B cell (primary cell): ENCODE data around the gene POU2F3. TPM values are rescaled to one million over a fixed set of nuclear protein-coding genes. Genes with fewer than 3 reads are reported as not detected.

ENCODE experiments used
- ATAC-seq: fragments of 200-7000 bp; cut with Tn5 transposase; one replicate; pipeline ENCODE4 v1.10.0; 2021; ENCODE audit warnings: low read depth, mild to moderate bottlenecking, moderate number of reproducible peaks, moderate library complexity
- CTCF ChIA-PET: fragments of 350-600 bp; sonication (Branson Sonifier 250); formaldehyde crosslinking; loops from one replicate; lab custom pipeline; 2021; ENCODE audit warnings: antibody characterized with exemption, inconsistent platforms; lab: Charles Lee
- POLR2A ChIA-PET: fragments of 350-600 bp; sonication (Branson Sonifier 250); formaldehyde crosslinking; loops from one replicate; lab custom pipeline; 2021; ENCODE audit warnings: antibody characterized with exemption; lab: Charles Lee
- DNase-seq: peaks from one replicate; pipeline ENCODE4 v3.0.0; 2013
- H2AFZ ChIP-seq: 2 replicates; pipeline ENCODE4 v1.6.1; 2012; ENCODE audit warnings: mild to moderate bottlenecking, low read depth, low read length; ENCODE audit not compliant: insufficient read depth, poor library complexity, severe bottlenecking
- H3K27ac ChIP-seq, 2 donors: 1 replicate in 1 of 2; 2 replicates in 1 of 2; pipeline ENCODE4 v1.5.1; 2012 to 2013; ENCODE audit warnings: low read length in 2 of 2, mild to moderate bottlenecking in 2 of 2, moderate library complexity in 1 of 2
- H3K27me3 ChIP-seq, 4 experiments: fragments of 200-600 bp in 1 of 4; sonication (generic) in 1 of 4; replicated peaks in 1 of 4; 1 replicate in 2 of 4; 2 replicates in 2 of 4; pipeline versions ENCODE4 v1.6.1 to v1.7.0; 2013 to 2016; ENCODE audit warnings: low read length in 3 of 4, mild to moderate bottlenecking in 2 of 4, mixed read lengths in 1 of 4, moderate library complexity in 1 of 4; ENCODE audit not compliant: insufficient read depth in 4 of 4, control insufficient read depth in 3 of 4; ENCODE audit errors: control extremely low read depth in 1 of 4
- H3K36me3 ChIP-seq, 2 experiments: replicated peaks in 1 of 2; 1 replicate in 1 of 2; 2 replicates in 1 of 2; pipeline versions ENCODE4 v1.6.1 to v1.7.1; 2013; ENCODE audit warnings: low read length in 1 of 2; ENCODE audit not compliant: insufficient read depth in 2 of 2, control insufficient read depth in 1 of 2; ENCODE audit errors: control extremely low read depth in 1 of 2, extremely low read depth in 1 of 2
- H3K4me1 ChIP-seq, 2 donors: fragments of 200-600 bp in 1 of 2; sonication (generic) in 1 of 2; 1 replicate in 1 of 2; 2 replicates in 1 of 2; pipeline versions ENCODE4 v1.5.1 to v1.6.1; 2013 to 2017; ENCODE audit warnings: low read length in 2 of 2; ENCODE audit not compliant: control insufficient read depth in 2 of 2, insufficient read depth in 2 of 2
- H3K4me2 ChIP-seq: replicated peaks from 2 replicates; pipeline ENCODE3; 2012; ENCODE audit warnings: mild to moderate bottlenecking, low read depth, low read length; ENCODE audit not compliant: poor library complexity, severe bottlenecking
- H3K4me3 ChIP-seq, 5 experiments: fragments of 200-600 bp in 1 of 5; sonication (generic) in 1 of 5; 1 replicate in 3 of 5; 2 replicates in 2 of 5; pipeline versions ENCODE4 v1.5.1 to v1.7.0; 2011 to 2016; ENCODE audit warnings: low read length in 4 of 5, mild to moderate bottlenecking in 4 of 5, low read depth in 2 of 5, control low read depth in 1 of 5, moderate library complexity in 1 of 5; ENCODE audit not compliant: insufficient read depth in 1 of 5; ENCODE audit errors: control extremely low read depth in 1 of 5, extremely low read depth in 1 of 5
- H3K79me2 ChIP-seq: fragments of 200-600 bp; sonication (generic); one replicate; pipeline ENCODE4 v1.6.0; 2016; ENCODE audit warnings: low read length; ENCODE audit not compliant: control insufficient read depth, insufficient read depth
- H3K9ac ChIP-seq: fragments of 200-600 bp; sonication (generic); 2 replicates; pipeline ENCODE4 v1.6.1; 2017; ENCODE audit warnings: mild to moderate bottlenecking, low read length, moderate library complexity
- H3K9me3 ChIP-seq, 3 donors: one replicate each; pipeline versions ENCODE4 v1.6.1 to v1.7.1; 2013; ENCODE audit warnings: low read length in 2 of 3; ENCODE audit not compliant: control insufficient read depth in 2 of 3, insufficient read depth in 1 of 3; ENCODE audit errors: control extremely low read depth in 1 of 3
- H4K20me1 ChIP-seq: 2 replicates; pipeline ENCODE4 v1.6.0; 2012; ENCODE audit warnings: mild to moderate bottlenecking, low read length; ENCODE audit not compliant: insufficient read depth, control insufficient read depth, poor library complexity, severe bottlenecking
- H3K27ac Mint-ChIP-seq: one replicate; pipeline ENCODE4 v1.8.0; 2021; ENCODE audit warnings: mixed read lengths
- H3K27me3 Mint-ChIP-seq: one replicate; pipeline ENCODE4 v1.8.0; 2021; ENCODE audit warnings: mixed read lengths
- H3K4me1 Mint-ChIP-seq: one replicate; pipeline ENCODE4 v1.8.0; 2021; ENCODE audit warnings: mixed read lengths
- H3K4me3 Mint-ChIP-seq: one replicate; pipeline ENCODE4 v1.8.0; 2021; ENCODE audit warnings: mixed read lengths
- H3K9me3 Mint-ChIP-seq: one replicate; pipeline ENCODE4 v1.8.0; 2022; ENCODE audit warnings: mixed read lengths; ENCODE audit not compliant: insufficient read depth
- CTCF ChIP-seq: fragments of 200-600 bp; IDR thresholded peaks from one replicate; pipeline ENCODE4 v1.8.0; 2022; ENCODE audit warnings: antibody characterized with exemption, mild to moderate bottlenecking
- EZH2 ChIP-seq: IDR thresholded peaks from 2 replicates; pipeline ENCODE4 v1.6.1; 2012; ENCODE audit warnings: borderline replicate concordance, low read depth, mild to moderate bottlenecking, moderate library complexity, low read length; ENCODE audit not compliant: insufficient read depth, poor library complexity, severe bottlenecking
- WGBS: methylation state at CpG from one replicate; pipeline ENCODE4 v1.1.5; 2013; ENCODE audit warnings: missing lambda C conversion rate; ENCODE audit not compliant: insufficient coverage; 5-methylcytosine and 5-hydroxymethylcytosine counted together
- intact Hi-C: fragments of 100-400 bp; cut with micrococcal nuclease; formaldehyde crosslinking; loops from one replicate; pipeline ENCODE4 v1.10.0; 2022
- polyA plus RNA-seq: library from polyadenylated mRNA; depleted of rRNA; stranded (reverse); fragments of >200 nt; gene quantifications from 2 replicates; pipeline ENCODE4 v1.2.3, GENCODE V29; 2012
- total RNA-seq, 2 donors: library from RNA; stranded (reverse); fragments of 120-200 nt in 1 of 2; gene quantifications; 1 replicate in 1 of 2; 2 replicates in 1 of 2; pipeline versions ENCODE4 v1.2.3 to v1.2.4, GENCODE V29; 2013 to 2022

Gene POU2F3
- total and polyA plus RNA-seq, 2 donors (not counting 1 experiment from before 2014, with no cell fraction given), result not detected

- no peaks in the 10 kb centered on the region for H3K9me3 ChIP-seq
- intact Hi-C loops, result no loop called here
- H3K4me3 ChIP-seq, result no peak overlapping the region
- ChIA-PET CTCF (no interaction called here), POLR2A (no interaction called here)
- WGBS, result 100% methylated on average over 1 of the region's 1 CpG
- H2AFZ ChIP-seq, result no peak overlapping the region
- no peaks in the 10 kb centered on the region for H3K79me2 ChIP-seq
- H4K20me1 ChIP-seq, result no peaks in the 10 kb centered on the region
- no peak overlapping the region for H3K4me2 ChIP-seq
- peaks cover 0 to 6% (median 0%) of the 10 kb centered on the region in 4 experiments for H3K27me3 ChIP-seq
- TF ChIP-seq CTCF (no peak), EZH2 (no peak)
- no peak overlapping the region for H3K27ac ChIP-seq
- no peak overlapping the region for H3K9ac ChIP-seq
- H3K27me3 Mint-ChIP-seq, result peaks cover 34% of the 10 kb centered on the region
- no peak for ATAC-seq
- H3K9me3 Mint-ChIP-seq, result no peaks in the 10 kb centered on the region
- H3K4me3 Mint-ChIP-seq, result no peak overlapping the region
- H3K4me1 ChIP-seq, result no peaks in the 10 kb centered on the region
- H3K27ac Mint-ChIP-seq, result no peak overlapping the region
- no peaks in the 10 kb centered on the region for H3K36me3 ChIP-seq
- no peaks in the 10 kb centered on the region for H3K4me1 Mint-ChIP-seq
- no peak for DNase-seq
Measured at GRCh38 chr11:120200677-120201076, 39.3 kb upstream of the POU2F3 start.

- intact Hi-C loops, result no loop called here
- POLR2A ChIA-PET, result no interaction called here
Measured at GRCh38 chr11:120201653-120202052, 38.3 kb upstream of the POU2F3 start.

More at GRCh38 chr11:120201653-120202052, 38.3 kb upstream of the POU2F3 start:
- Histone ChIP-seq H3K36me3 (no peaks in the 10 kb centered on the region), H3K27me3 (no peaks in the 10 kb centered on the region), H3K4me2 (no peak overlapping the region), H3K79me2 (no peaks in the 10 kb centered on the region), H3K4me3 (no peak overlapping the region), H3K4me1 (no peaks in the 10 kb centered on the region), H3K27ac (no peak overlapping the region), H3K9me3 (no peaks in the 10 kb centered on the region), H2AFZ (no peak overlapping the region), H3K9ac (no peak overlapping the region), H4K20me1 (no peaks in the 10 kb centered on the region)
- Mint-ChIP-seq H3K4me1 (no peaks in the 10 kb centered on the region), H3K27me3 (peaks cover 31% of the 10 kb centered on the region), H3K4me3 (no peak overlapping the region), H3K27ac (no peak overlapping the region), H3K9me3 (no peaks in the 10 kb centered on the region)
- WGBS, result no CpG with 5 or more reads among the region's 3 CpGs
- TF ChIP-seq EZH2 (no peak), CTCF (no peak)
- ATAC-seq, result no peak
- CTCF ChIA-PET, result no interaction called here
- DNase-seq, result no peak
